B cell (primary cell): ENCODE measurements around the gene MYZAP. TPM values are rescaled to one million over a fixed set of nuclear protein-coding genes. Genes with fewer than 3 reads are reported as not detected.

Experiments
- ATAC-seq: fragments of 200-7000 bp; cut with Tn5 transposase; one replicate; pipeline ENCODE4 v1.10.0; 2021; ENCODE audit warnings: low read depth, mild to moderate bottlenecking, moderate number of reproducible peaks, moderate library complexity
- CTCF ChIA-PET: fragments of 350-600 bp; sonication (Branson Sonifier 250); formaldehyde crosslinking; loops from one replicate; lab custom pipeline; 2021; ENCODE audit warnings: antibody characterized with exemption, inconsistent platforms; lab: Charles Lee
- POLR2A ChIA-PET: fragments of 350-600 bp; sonication (Branson Sonifier 250); formaldehyde crosslinking; loops from one replicate; lab custom pipeline; 2021; ENCODE audit warnings: antibody characterized with exemption; lab: Charles Lee
- DNase-seq: peaks from one replicate; pipeline ENCODE4 v3.0.0; 2013
- H2AFZ ChIP-seq: 2 replicates; pipeline ENCODE4 v1.6.1; 2012; ENCODE audit warnings: mild to moderate bottlenecking, low read depth, low read length; ENCODE audit not compliant: insufficient read depth, poor library complexity, severe bottlenecking
- H3K27ac ChIP-seq, 2 donors: 1 replicate in 1 of 2; 2 replicates in 1 of 2; pipeline ENCODE4 v1.5.1; 2012 to 2013; ENCODE audit warnings: low read length in 2 of 2, mild to moderate bottlenecking in 2 of 2, moderate library complexity in 1 of 2
- H3K27me3 ChIP-seq, 4 experiments: fragments of 200-600 bp in 1 of 4; sonication (generic) in 1 of 4; replicated peaks in 1 of 4; 1 replicate in 2 of 4; 2 replicates in 2 of 4; pipeline versions ENCODE4 v1.6.1 to v1.7.0; 2013 to 2016; ENCODE audit warnings: low read length in 3 of 4, mild to moderate bottlenecking in 2 of 4, mixed read lengths in 1 of 4, moderate library complexity in 1 of 4; ENCODE audit not compliant: insufficient read depth in 4 of 4, control insufficient read depth in 3 of 4; ENCODE audit errors: control extremely low read depth in 1 of 4
- H3K36me3 ChIP-seq, 2 experiments: replicated peaks in 1 of 2; 1 replicate in 1 of 2; 2 replicates in 1 of 2; pipeline versions ENCODE4 v1.6.1 to v1.7.1; 2013; ENCODE audit warnings: low read length in 1 of 2; ENCODE audit not compliant: insufficient read depth in 2 of 2, control insufficient read depth in 1 of 2; ENCODE audit errors: control extremely low read depth in 1 of 2, extremely low read depth in 1 of 2
- H3K4me1 ChIP-seq, 2 donors: fragments of 200-600 bp in 1 of 2; sonication (generic) in 1 of 2; 1 replicate in 1 of 2; 2 replicates in 1 of 2; pipeline versions ENCODE4 v1.5.1 to v1.6.1; 2013 to 2017; ENCODE audit warnings: low read length in 2 of 2; ENCODE audit not compliant: control insufficient read depth in 2 of 2, insufficient read depth in 2 of 2
- H3K4me2 ChIP-seq: replicated peaks from 2 replicates; pipeline ENCODE3; 2012; ENCODE audit warnings: mild to moderate bottlenecking, low read depth, low read length; ENCODE audit not compliant: poor library complexity, severe bottlenecking
- H3K4me3 ChIP-seq, 5 experiments: fragments of 200-600 bp in 1 of 5; sonication (generic) in 1 of 5; 1 replicate in 3 of 5; 2 replicates in 2 of 5; pipeline versions ENCODE4 v1.5.1 to v1.7.0; 2011 to 2016; ENCODE audit warnings: low read length in 4 of 5, mild to moderate bottlenecking in 4 of 5, low read depth in 2 of 5, control low read depth in 1 of 5, moderate library complexity in 1 of 5; ENCODE audit not compliant: insufficient read depth in 1 of 5; ENCODE audit errors: control extremely low read depth in 1 of 5, extremely low read depth in 1 of 5
- H3K79me2 ChIP-seq: fragments of 200-600 bp; sonication (generic); one replicate; pipeline ENCODE4 v1.6.0; 2016; ENCODE audit warnings: low read length; ENCODE audit not compliant: control insufficient read depth, insufficient read depth
- H3K9ac ChIP-seq: fragments of 200-600 bp; sonication (generic); 2 replicates; pipeline ENCODE4 v1.6.1; 2017; ENCODE audit warnings: mild to moderate bottlenecking, low read length, moderate library complexity
- H3K9me3 ChIP-seq, 3 donors: one replicate each; pipeline versions ENCODE4 v1.6.1 to v1.7.1; 2013; ENCODE audit warnings: low read length in 2 of 3; ENCODE audit not compliant: control insufficient read depth in 2 of 3, insufficient read depth in 1 of 3; ENCODE audit errors: control extremely low read depth in 1 of 3
- H4K20me1 ChIP-seq: 2 replicates; pipeline ENCODE4 v1.6.0; 2012; ENCODE audit warnings: mild to moderate bottlenecking, low read length; ENCODE audit not compliant: insufficient read depth, control insufficient read depth, poor library complexity, severe bottlenecking
- H3K27ac Mint-ChIP-seq: one replicate; pipeline ENCODE4 v1.8.0; 2021; ENCODE audit warnings: mixed read lengths
- H3K27me3 Mint-ChIP-seq: one replicate; pipeline ENCODE4 v1.8.0; 2021; ENCODE audit warnings: mixed read lengths
- H3K4me1 Mint-ChIP-seq: one replicate; pipeline ENCODE4 v1.8.0; 2021; ENCODE audit warnings: mixed read lengths
- H3K4me3 Mint-ChIP-seq: one replicate; pipeline ENCODE4 v1.8.0; 2021; ENCODE audit warnings: mixed read lengths
- H3K9me3 Mint-ChIP-seq: one replicate; pipeline ENCODE4 v1.8.0; 2022; ENCODE audit warnings: mixed read lengths; ENCODE audit not compliant: insufficient read depth
- CTCF ChIP-seq: fragments of 200-600 bp; IDR thresholded peaks from one replicate; pipeline ENCODE4 v1.8.0; 2022; ENCODE audit warnings: antibody characterized with exemption, mild to moderate bottlenecking
- EZH2 ChIP-seq: IDR thresholded peaks from 2 replicates; pipeline ENCODE4 v1.6.1; 2012; ENCODE audit warnings: borderline replicate concordance, low read depth, mild to moderate bottlenecking, moderate library complexity, low read length; ENCODE audit not compliant: insufficient read depth, poor library complexity, severe bottlenecking
- WGBS: methylation state at CpG from one replicate; pipeline ENCODE4 v1.1.5; 2013; ENCODE audit warnings: missing lambda C conversion rate; ENCODE audit not compliant: insufficient coverage; 5-methylcytosine and 5-hydroxymethylcytosine counted together
- intact Hi-C: fragments of 100-400 bp; cut with micrococcal nuclease; formaldehyde crosslinking; loops from one replicate; pipeline ENCODE4 v1.10.0; 2022
- polyA plus RNA-seq: library from polyadenylated mRNA; depleted of rRNA; stranded (reverse); fragments of >200 nt; gene quantifications from 2 replicates; pipeline ENCODE4 v1.2.3, GENCODE V29; 2012
- total RNA-seq, 2 donors: library from RNA; stranded (reverse); fragments of 120-200 nt in 1 of 2; gene quantifications; 1 replicate in 1 of 2; 2 replicates in 1 of 2; pipeline versions ENCODE4 v1.2.3 to v1.2.4, GENCODE V29; 2013 to 2022

The MYZAP gene
- total and polyA plus RNA-seq, 2 donors (not counting 1 experiment from before 2014, with no cell fraction given), result 1.0 to 2.8 TPM

GRCh38 chr15:57606048-57606447 is 14.3 kb downstream of the MYZAP start:
- TF ChIP-seq CTCF (no peak), EZH2 (no peak)
- 80% methylated on average over 1 of the region's 2 CpGs for WGBS
- Histone ChIP-seq H3K4me1 (no peaks in the 10 kb centered on the region), H3K79me2 (no peaks in the 10 kb centered on the region), H3K9ac (no peak overlapping the region), H3K27ac (no peak overlapping the region), H3K4me3 (no peak overlapping the region), H3K9me3 (no peaks in the 10 kb centered on the region), H2AFZ (no peak overlapping the region), H3K27me3 (peaks cover 0 to 3% (median 0%) of the 10 kb centered on the region in 4 experiments), H3K36me3 (no peaks in the 10 kb centered on the region), H4K20me1 (no peaks in the 10 kb centered on the region), H3K4me2 (no peak overlapping the region)
- no peak for ATAC-seq
- no peak for DNase-seq
- H3K9me3 Mint-ChIP-seq, result no peaks in the 10 kb centered on the region
- intact Hi-C loops, result no loop called here
- no peak overlapping the region for H3K4me3 Mint-ChIP-seq
- H3K27me3 Mint-ChIP-seq, result peaks cover 10% of the 10 kb centered on the region
- ChIA-PET POLR2A (no interaction called here), CTCF (no interaction called here)
- no peaks in the 10 kb centered on the region for H3K4me1 Mint-ChIP-seq
- no peak overlapping the region for H3K27ac Mint-ChIP-seq

- CTCF ChIA-PET, result no interaction called here
- POLR2A ChIA-PET, result no interaction called here
- Histone ChIP-seq H3K27me3 (peaks cover 0 to 3% (median 0%) of the 10 kb centered on the region in 4 experiments), H3K4me1 (no peaks in the 10 kb centered on the region), H3K9ac (no peak overlapping the region), H3K4me2 (no peak overlapping the region), H3K4me3 (no peak overlapping the region), H3K27ac (no peak overlapping the region), H4K20me1 (no peaks in the 10 kb centered on the region), H3K79me2 (no peaks in the 10 kb centered on the region), H2AFZ (no peak overlapping the region), H3K36me3 (no peaks in the 10 kb centered on the region), H3K9me3 (no peaks in the 10 kb centered on the region)
- ATAC-seq (no peak), DNase-seq (no peak)
- no peak for TF ChIP-seq CTCF
- no peak for TF ChIP-seq EZH2
- no peak overlapping the region for H3K4me3 Mint-ChIP-seq
- H3K4me1 Mint-ChIP-seq, result no peaks in the 10 kb centered on the region
- H3K27me3 Mint-ChIP-seq, result peaks cover 5% of the 10 kb centered on the region
- no peak overlapping the region for H3K27ac Mint-ChIP-seq
- WGBS, result 93% methylated on average over 1 of the region's 1 CpG
- H3K9me3 Mint-ChIP-seq, result no peaks in the 10 kb centered on the region
- intact Hi-C loops, result no loop called here
Measured at GRCh38 chr15:57606816-57607215, 15.1 kb downstream of the MYZAP start.
